ENCODE results near the gene SIGLEC1.

SIGLEC1 gene

DNA sequence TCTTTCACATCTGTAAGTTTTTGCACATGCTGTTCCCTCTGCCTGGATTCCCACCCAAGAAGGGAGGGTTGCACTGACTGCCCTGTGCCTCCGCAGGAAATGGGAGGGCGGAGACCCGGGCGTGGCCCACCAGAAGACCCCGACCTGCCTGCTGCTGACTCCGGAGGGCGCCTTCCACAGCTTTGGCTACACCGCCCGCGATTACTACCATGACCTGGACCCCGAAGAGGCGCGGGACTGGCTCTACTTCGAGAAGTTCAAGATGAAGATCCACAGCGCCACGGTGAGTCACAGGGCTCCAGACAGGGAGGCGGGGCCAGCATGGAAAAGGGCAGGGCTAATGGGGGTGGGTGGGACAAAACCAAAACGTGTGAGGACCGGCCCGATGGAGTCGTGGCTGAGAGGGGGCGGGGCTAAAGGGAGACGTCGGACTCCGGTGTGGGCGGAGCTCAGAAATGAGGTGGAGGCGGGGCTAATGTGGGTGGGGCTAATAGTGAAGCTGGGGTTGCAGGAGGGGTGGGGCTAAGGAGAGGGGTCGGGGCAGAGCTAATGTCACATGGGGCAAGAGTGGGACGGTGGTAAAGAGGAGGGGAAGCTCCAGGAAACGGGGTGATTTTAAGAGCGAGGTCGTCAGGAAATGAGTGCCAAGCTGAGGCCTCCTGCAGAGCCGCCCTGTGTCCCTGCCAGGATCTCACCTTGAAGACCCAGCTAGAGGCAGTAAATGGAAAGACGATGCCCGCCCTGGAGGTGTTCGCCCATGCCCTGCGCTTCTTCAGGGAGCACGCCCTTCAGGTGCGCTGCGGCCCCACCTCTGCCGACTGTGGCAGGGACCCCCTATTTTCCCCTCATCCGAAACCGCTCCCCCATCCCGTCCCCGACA, 32.6 kb upstream of the SIGLEC1 start:
- DNase-seq = peak in 4 of 10 donors; percentile 33 to 87 (median 71)
- intact Hi-C loops (cut with DNase I) = no loop called here

DNA sequence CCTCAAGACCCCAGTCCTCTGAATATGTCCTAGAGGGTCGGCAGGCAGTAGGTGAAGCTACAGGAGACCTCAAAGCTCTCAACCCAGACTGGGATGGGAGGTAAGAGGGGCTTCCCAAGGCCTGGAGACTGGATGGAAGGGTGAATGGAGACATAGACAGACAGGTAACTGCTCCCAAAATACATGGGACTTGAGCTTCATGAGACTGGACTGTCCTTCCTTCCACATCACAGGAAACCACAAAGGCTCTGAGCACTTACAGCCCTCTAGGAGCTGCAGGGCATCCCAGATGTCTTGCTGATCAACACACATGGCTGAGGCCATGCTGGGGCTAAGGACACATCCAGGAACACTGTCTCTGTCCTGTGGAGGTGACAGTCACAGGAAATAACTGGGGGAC, 31.6 kb upstream of the SIGLEC1 start:
- intact Hi-C loops (cut with DNase I) = no loop called here
- DNase-seq = peak in 2 of 10 donors; percentile 10 to 13

DNA sequence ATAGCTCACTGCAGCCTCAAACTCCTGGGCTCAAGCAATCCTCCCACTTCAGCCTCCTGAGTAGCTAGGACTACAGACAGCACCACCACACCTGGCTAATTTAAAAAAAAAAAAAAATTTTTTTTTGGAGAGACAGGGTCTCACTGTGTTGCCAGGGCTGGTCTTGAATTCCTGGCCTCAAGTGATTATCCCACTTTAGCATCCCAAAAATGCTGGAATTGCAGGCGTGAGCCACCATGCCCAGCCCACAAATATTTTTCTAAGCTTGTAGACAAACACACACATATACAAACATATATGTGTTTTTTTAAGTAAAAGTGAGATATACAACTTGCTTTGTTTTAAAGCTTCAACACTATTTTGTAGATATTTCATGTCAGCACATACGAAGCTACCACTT, 30.9 kb upstream of the SIGLEC1 start:
- intact Hi-C loops (cut with DNase I) = no loop called here

DNA sequence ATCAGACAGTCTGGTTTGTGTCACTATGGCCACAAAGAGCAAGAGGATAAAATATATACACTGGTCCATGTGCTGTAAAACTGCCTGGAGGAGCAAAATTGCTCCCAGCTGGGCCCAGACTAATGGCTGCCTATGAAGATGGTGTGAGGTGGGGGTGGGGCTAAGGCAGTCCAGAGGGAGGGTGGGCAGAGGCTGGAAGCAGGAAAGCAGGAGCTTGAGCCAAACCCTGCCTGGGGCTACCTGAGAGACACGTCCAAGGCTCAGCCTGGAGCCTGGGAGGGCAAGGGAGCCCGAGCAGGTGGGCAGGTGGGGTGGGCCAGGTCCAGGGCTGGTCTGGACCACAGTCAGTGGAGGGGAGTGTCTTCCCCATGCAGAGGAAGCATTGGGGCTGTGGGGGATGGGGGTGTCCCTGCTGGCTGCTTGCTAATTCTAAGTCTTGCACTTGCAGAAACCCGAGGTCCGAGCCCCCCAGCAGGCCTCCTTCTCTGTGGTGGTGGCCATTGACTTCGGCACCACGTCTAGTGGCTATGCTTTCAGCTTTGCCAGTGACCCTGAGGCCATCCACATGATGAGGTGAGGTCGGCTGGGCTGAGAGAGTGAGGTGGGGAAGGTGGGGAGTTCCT, 29.5 kb upstream of the SIGLEC1 start:
- intact Hi-C loops (cut with DNase I) = no loop called here
- DNase-seq = peak in 4 of 10 donors; percentile 18 to 62 (median 46)

More for the DNA sequence above, 30.9 kb upstream of the SIGLEC1 start:
- DNase-seq = peak in 2 of 10 donors; percentile 2 to 10

DNA sequence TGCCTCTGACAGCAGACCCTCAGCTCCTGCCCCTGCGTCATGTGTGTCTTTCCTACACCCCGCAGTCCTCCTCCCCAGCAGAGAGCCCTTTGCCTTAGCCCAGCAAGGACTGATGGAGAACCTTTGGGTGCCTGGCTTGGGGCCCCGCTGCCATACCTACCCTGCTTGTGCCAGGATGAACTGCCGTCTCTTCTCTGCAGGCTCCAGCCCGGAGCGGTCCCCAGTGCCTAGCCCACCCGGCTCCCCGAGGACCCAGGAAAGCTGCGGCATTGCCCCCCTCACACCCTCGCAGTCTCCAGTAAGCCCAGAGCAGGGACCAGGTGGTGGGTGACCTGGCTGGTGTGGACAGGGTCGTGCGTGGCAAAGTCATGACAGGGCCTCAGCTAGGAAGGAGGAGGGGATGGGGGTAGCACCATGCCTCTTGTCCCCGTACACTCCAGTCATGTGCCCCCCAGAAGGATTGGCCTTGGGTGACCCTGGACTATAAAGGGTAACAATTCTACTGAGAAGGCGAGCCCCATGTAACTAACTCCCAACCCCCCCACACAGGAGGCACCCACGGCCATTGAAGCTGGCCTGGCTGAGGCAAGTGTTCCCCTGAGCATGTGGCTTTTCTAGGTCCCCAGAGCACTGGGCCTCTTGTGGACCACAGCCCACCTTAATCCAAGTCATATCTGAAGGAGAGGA, 28.4 kb upstream of the SIGLEC1 start:
- intact Hi-C loops (cut with DNase I) = no loop called here
- peak in 3 of 10 donors; percentile 16 to 59 (median 58) for DNase-seq

DNA sequence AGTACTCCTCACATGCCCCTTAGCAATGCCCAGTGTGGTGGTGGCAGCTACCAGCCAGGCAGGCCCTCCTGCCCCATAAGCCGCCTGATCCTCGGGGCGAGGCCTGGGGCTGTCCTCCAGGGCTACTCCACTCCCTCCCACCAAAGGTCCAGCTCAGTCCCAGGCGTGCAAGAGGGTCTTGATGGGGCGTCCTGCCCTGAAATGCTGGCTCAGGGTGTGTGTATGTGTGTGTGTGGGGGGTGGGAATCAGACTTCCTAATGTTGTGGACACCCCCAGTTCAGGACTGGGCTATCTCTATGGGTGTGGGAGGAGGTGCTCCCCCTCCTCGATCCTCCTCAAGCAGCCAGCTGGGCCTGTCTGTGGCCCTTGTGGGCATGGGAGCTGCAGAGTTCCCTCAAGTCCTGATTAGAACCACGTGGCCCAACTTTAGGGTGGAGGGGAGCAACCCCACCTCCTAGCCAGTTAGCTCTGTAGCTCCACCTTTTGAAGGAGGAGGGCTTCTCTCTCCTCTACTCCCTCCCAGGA, 27.6 kb upstream of the SIGLEC1 start:
- intact Hi-C loops (cut with DNase I) = no loop called here
- peak in 2 of 10 donors; percentile 1 to 39 for DNase-seq

DNA sequence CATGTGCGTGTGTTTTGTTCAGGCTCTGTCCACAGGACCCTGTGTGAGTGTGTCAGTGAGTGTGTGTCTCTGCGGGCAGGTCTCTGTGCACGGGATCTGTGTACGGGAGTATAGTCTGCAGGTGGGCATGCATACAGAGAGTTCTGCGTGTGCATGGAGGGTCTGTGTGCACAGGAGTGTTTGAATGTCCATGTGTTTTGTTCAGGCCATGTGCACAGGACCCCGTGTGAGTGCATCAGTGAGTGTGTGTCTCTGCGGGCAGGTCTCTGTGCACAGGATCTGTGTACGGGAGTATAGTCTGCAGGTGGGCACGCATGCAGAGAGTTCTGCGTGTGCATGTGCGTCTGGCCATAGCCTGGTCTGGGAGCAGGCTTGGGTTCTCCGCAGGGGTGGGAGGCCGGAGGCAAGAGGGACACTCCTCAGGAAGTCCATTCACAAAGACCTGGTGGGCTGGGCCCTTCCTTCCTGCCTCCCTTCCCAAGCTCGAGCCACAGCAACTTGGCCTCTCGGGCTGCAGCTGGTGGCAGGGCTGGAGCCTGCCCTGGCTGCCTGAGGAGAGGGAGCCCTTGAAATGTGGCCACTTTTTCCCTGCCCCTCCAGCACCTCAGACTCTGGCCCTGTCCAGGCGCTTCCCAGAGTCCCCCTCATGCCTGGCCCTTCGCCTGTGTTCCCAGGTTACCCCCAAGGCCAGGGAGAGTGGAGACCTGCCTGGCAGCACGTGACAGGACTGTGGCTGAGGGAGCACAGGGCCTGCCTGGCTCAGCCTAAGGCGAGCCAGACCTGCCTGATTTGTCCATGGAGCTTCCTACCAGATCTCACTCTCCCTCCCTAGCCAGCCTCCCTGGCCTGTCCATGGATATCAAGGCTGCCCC, 26.9 kb upstream of the SIGLEC1 start:
- DNase-seq = peak in 2 of 10 donors; percentile 25 to 47
- intact Hi-C loops (cut with DNase I) = no loop called here

DNA sequence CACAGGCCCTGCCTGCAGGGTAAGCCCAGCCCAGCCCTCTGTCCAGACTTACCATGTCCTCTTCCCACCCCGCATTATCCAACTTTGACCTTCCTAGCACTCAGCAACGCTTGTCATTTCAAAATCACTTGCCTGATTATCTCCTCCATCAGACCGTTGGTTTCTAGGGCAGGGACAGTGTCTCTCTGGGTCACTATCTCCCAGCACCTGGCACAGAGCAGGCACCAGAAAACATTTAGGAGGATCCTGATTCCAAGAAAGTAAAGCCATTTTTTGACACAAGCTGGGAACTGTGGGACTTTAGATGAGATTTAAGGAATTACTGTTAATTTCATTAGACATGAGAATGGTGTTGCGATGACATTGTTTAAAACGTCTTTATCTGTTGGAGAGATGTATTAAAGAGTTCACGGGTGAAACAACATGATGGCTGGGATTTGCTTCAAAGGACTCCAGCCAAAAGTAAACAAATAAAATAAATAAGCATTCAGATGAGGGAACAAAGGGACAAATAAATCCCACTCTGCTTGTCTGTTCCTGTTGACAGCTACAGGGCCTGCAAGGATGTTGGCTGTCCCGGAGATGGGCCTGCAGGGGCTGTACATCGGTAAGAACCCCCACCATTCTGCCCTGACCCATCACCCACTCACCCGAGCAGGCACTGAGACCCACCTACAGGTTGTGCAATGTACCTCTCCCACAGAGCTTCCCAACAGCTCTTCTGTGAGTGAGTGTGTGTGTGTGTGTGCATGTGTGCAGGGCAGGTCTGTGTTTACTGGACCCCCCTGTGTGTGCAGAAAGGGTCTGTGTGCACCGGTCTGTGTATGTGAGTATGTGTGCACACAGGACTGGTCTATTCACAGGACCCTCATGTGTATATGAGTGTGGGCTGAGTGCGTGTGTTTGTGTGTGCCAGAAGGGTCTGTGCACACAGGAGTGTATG, 26.0 kb upstream of the SIGLEC1 start:
- intact Hi-C loops (cut with DNase I) = no loop called here
- DNase-seq = peak in 2 of 10 donors; percentile 35 to 39

DNA sequence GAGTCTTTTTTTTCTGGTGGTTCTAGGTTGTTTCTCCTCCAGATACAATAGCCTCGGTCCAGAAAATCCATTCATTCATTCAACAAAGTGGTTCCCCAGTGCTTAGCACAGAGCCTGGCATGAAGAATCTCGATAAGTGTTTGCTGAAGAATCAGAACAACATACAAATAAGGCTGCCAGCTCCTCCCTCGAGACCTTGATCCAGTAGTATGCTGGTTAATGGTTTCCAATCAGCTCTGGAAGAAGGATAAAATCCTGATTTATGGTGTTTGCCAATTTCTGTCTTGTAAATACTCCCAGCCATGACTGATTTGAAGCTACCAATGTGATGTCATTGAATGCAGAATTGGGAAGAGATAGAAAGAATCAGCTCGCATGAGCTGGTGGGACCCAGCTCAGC, 23.4 kb upstream of the SIGLEC1 start:
- DNase-seq = no peak

DNA sequence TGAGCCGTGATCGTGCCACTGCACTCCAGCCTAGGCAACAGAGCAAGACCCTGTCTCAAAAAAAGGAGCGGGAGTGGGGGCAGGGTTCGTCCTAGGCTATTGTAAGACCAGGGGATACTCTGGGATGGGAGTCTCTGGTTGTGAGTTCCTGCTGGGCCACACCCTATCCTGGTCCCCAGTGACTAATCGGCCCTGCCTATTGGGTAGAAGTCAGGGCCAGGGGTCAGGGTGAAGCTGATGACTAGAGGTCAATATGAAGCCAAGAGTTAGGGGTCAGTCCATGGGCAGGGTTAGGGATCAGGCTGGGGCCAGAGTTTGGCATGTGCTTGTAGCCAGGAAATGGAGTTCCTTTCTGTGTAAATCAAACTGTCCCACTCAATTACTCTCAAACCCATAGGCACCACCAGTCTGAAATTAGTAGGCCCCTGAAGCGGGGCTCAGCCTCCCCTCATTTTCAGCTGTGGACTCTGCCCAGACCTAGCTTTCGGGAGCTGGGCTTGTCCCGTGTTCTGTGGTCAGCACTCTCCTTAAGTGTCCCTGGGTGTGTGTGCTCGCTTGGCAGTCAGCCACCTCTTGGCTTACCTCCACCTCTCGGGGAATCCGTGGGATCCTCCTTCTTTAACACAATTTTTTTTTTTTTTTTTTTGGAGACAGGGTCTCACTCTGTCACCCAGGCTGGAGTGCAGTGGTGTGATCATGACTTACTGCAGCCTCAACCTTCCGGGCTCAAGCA, 21.9 kb upstream of the SIGLEC1 start:
- DNase-seq = peak in 3 of 10 donors; percentile 24 to 55 (median 46)
- intact Hi-C loops (cut with DNase I) = no loop called here

More for the DNA sequence above, 23.4 kb upstream of the SIGLEC1 start:
- intact Hi-C loops (cut with DNase I) = no loop called here

DNA sequence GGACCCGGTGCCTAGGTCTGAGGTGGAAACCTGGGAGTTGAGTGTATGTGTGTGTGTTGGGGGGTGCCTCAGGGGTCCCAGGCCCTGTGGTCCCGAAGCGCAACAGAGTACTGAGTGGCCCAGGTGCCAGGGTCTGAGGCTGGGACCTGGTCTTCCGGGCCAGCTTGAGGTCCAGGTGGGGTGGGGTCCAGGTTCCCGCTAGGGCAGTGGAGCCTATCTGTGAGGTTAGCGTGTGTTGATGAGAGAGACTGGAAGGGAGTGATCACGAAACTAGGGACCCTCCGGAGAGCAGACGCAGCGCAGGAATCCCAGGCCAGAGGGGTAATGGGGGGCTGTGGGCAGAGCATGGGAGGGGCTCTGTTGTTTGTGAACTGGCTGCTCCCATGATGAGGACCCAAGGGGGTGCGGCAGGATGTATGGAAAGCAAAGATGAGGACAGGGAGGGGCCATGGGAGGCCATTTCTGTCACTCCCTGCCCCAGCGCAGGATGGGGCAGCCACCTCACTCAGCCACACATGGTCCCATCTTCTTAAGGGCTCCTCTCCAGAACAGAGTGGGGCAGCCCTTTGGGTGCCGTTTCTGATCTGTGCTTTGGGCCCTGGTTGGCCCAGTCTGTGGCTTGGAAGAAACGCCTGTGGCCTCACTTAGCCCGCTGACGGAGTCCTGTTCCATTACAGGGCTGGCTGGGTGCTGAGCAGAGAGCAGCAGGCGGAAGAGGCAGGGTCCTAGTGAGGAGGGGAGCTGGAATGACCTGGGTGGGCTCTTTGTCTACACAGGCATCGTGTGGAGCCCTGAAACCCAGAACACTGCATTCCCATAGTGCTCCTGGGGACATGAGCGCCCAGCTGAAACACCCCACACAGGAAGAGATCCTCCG, 21.0 kb upstream of the SIGLEC1 start:
- intact Hi-C loops (cut with DNase I) = no loop called here

DNA sequence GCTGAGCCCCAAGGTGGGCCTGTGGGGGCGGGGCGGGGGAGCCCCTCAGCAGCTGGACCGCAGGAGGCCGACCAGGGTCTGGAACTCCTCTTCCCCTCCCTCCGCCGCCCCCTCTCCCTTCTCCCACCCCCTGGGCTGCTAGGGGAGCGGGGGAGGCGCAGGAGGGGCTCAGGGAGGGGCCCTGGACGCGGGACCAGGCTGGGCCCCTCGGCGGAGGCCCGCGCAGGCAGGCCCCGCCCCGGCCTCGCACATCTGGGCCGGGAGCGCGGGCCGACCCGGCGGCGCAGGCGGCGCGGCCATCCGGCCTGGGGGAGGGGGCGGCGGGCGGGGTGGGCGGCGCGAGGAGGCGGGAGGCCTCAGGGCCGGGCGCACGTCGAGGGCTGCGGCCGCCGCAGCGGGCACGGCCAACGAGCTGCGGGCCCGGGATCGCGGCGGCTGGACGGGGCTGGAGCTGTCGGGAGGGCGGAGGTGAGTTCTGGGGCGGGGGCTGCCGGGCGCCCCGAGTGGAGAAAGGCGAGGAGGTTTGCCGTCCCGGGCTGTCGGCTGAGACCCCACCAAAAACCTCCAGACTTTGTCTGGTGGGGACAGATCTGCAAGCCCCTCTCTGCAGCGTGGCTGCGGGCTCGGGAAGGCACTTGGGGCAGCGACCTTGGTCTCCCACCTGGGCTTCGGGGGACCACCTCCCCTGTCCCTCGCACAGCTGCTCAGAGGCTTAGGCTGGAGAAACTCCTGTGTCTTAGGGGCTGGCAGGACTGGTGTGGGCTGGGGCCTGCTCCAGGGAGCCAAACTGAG, 20.1 kb upstream of the SIGLEC1 start, which contains the start of gene HSPA12B:
Gene HSPA12B, plus strand, starts transcription at position 359 of the 792 bp plus-strand sequence. CDS start 5,990 bp downstream, outside the sequence.
- DNase-seq = peak in 4 of 10 donors; percentile 10 to 78 (median 56)

More for the DNA sequence above, 21.0 kb upstream of the SIGLEC1 start:
- peak in 3 of 10 donors; percentile 11 to 59 (median 40) for DNase-seq

DNA sequence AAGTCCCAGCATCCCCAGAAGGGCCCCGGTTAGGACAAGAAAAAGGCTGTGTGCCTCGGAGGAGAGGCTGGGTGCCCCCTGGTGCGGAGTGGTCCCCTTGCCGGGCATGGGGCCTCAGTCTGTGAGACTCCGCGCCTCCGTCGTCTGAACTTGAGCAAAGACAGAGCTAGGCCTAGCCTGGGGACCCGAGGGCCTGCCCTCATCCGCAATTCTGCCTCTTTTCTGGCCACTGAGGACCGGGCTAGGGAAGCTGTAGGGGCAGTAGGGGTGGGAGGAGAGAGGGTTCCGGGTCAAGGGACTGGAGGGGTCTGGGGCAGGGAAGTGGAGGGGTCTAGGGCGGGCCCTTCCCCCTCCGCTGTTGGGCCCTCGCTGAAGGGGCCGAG, 19.5 kb upstream of the SIGLEC1 start:
- DNase-seq = peak in 4 of 10 donors; percentile 13 to 52 (median 38)

More for the DNA sequence above, 20.1 kb upstream of the SIGLEC1 start, which contains the start of gene HSPA12B:
- intact Hi-C loops (cut with DNase I) = no loop called here

DNA sequence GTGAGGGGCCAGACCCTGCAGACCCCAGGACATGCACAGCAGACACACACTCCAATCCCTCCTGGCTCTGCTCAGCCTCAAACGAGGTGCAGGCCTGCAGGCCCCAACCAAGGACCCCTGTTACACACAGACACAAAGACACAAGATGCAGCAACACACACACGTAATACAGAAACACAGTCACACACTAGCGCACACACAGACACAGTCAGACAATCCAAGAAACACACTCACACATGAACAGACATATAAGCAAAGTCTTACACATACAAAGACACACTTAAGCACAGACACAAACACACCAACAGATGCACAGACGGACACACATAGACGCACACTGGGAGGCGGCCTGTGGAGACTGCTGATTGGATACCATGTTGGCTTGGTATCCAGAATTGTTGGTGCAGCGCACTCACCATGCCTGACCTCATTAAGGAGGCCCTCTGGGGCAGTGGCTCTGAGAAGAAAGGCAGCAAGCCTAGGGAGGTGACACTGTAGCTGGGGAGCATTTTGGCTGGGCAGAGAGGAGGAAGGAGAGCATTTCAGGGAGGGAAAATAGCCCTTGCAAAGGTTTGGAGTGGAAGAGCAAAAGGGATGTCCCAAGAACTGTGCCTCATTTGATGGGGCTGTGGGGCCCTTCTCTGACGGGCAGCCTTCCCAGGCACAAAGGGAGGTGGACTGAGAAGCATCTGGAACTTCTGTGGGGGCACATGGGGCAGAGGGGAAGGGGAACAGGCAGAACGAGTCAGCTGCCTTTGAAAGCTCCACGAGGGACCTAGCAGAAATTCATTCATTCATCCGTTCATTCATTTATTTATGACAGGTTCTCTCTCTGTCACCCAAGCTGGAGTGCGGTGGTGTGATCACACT, 18.6 kb upstream of the SIGLEC1 start:
- intact Hi-C loops (cut with DNase I) = no loop called here
- peak in 4 of 10 donors; percentile 10 to 32 (median 22) for DNase-seq

More for the DNA sequence above, 19.5 kb upstream of the SIGLEC1 start:
- intact Hi-C loops (cut with DNase I) = no loop called here
